HepG2 (cell line): Measurements from ENCODE around the gene IHH. TPM values are rescaled to one million over a fixed set of nuclear protein-coding genes. Genes with fewer than 3 reads are reported as not detected.

Experiments used
- FOXA1 ChIP-seq, 2 experiments: fragments of 450-650 bp in 1 of 2; sonication (generic) in 1 of 2; formaldehyde crosslinking in 1 of 2; IDR thresholded peaks; 2 replicates each; pipeline versions ENCODE4 v1.4.0 to v1.6.1; 2016 to 2020; ENCODE audit warnings: missing genetic modification reagents in 1 of 2
- HMGXB3 ChIP-seq: sonication (generic); formaldehyde crosslinking; IDR thresholded peaks from 2 replicates; pipeline ENCODE4 v1.4.0; 2020; ENCODE audit warnings: missing genetic modification reagents, borderline replicate concordance
- KDM4B ChIP-seq: sonication (generic); formaldehyde crosslinking; IDR thresholded peaks from 2 replicates; pipeline ENCODE4 v1.4.0; 2020; ENCODE audit warnings: missing genetic modification reagents
- MYPOP ChIP-seq: sonication (generic); formaldehyde crosslinking; IDR thresholded peaks from 2 replicates; pipeline ENCODE4 v1.8.1; 2023; ENCODE audit warnings: mild to moderate bottlenecking, moderate library complexity, missing genetic modification reagents
- ZNF101 ChIP-seq: sonication (generic); formaldehyde crosslinking; IDR thresholded peaks from 2 replicates; pipeline ENCODE4 v1.4.0; 2020; ENCODE audit warnings: mild to moderate bottlenecking, low read depth, missing genetic modification reagents, borderline replicate concordance
- ZNF318 ChIP-seq: sonication (generic); formaldehyde crosslinking; IDR thresholded peaks from 2 replicates; pipeline ENCODE4 v1.4.0; 2020; ENCODE audit warnings: mild to moderate bottlenecking, missing genetic modification reagents
- ZNF773 ChIP-seq: sonication (generic); formaldehyde crosslinking; IDR thresholded peaks from 2 replicates; pipeline ENCODE4 v1.4.0; 2020; ENCODE audit warnings: missing genetic modification reagents, borderline replicate concordance
- polyA plus RNA-seq, 8 experiments: library from polyadenylated mRNA; depleted of rRNA in 3 of 8; stranded (reverse) in 7 of 8; unstranded in 1 of 8; fragments of >200 nt; fragmentation: Illumina TruSeq in 4 of 8; extraction: Trizol in 4 of 8; gene quantifications; 2 replicates each; pipeline versions ENCODE4 v1.2.1 to v1.2.3, GENCODE V29; 2011 to 2016; ENCODE audit warnings: low read depth in 4 of 8, missing spikeins in 1 of 8, mixed read lengths in 1 of 8; ENCODE audit not compliant: insufficient read depth in 1 of 8
- total RNA-seq, 5 experiments: library from RNA; depleted of rRNA; stranded (reverse); fragments of >200 nt; fragmentation: Illumina TruSeq; extraction: Trizol; gene quantifications; 2 replicates each; pipeline ENCODE4 v1.2.3, GENCODE V29; 2016; ENCODE audit warnings: low read depth in 1 of 5

Gene IHH
- total and polyA plus RNA-seq, 2 of the 13 experiments (the other 11 are each of a cell fraction or from before 2014, with no cell fraction given) = 0.42 TPM; not detected in 1

- TF ChIP-seq ZNF318 (CRISPR knock-in tag) (0 out of 2 replicates have a peak, but pooled peaks have one; percentile 21), MYPOP (CRISPR knock-in tag) (no peak; the same call in 1 of the 2 replicates), ZNF101 (CRISPR knock-in tag) (peak; percentile 84; the same call in 1 of the 2 replicates), KDM4B (no peak; the same call in 1 of the 2 replicates), ZNF773 (CRISPR knock-in tag) (no peak), FOXA1 (IDR thresholded peaks at IDR 0.05) (no peak), FOXA1 (CRISPR knock-in tag; IDR thresholded peaks at IDR 0.05) (no peak), HMGXB3 (CRISPR knock-in tag) (peak; percentile 97)
Observed at GRCh38 chr2:219058541-219059374, 2.0 kb downstream of the IHH start (continued).
